GM18520 (cell line): ENCODE data around the gene CHRNE.
"Not testable (repeated sequence)": the region's sequence is repeated elsewhere in the genome, so short reads cannot be mapped to it uniquely, and the experiment has no call there.

Experiments
- ATAC-seq: cut with Tn5 transposase; IDR thresholded peaks from one replicate; pipeline ENCODE4 v1.9.1; 2021; ENCODE audit not compliant: unreplicated experiment

CHRNE gene

DNA sequence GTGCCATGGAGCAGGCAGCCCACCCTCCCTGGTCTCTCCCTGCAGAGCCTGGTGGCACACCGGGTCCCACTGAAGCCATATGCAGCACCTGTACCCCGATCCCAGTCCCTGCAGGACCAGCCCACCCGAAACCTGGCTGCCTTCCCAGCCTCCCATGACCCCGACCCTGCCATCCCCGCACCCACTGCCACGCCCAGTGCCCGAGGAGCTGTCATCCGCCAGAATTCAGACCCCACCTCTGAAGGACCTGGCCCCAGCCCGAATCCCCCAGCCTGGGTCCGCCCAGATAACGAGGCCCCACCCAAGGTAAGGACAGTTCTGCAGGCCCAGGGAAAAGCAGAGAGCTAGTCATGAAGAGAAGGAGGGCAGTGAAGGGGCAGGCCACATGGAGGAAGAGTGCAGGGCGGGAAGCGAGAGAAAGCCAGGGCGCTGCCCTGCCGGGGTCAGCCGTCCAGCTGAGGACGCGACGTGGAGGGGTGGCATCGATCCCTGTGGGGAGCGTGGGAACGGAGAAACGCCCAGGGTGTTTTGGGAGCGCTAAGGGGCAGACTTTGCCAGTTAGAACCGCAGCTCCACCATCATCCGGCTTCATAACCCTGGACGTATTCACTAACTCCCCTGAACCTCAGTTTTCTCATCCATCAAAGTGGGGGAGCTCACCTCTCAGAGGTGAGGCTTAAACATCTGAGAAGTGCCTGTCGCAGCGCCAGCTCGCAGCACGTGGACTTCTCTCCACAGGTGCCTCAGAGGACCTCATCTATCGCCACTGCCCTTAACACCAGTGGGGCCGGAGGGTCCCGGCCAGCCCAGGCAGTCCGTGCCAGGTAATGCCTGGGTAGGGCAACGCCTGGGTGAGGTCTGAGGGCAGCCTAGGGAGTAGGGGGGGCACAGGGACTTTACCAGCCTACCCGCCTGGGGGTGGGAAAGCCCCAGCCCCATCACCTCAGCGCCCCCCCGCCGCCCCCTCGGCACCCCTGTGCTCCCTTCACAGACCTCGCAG is 11.2 kb downstream of the CHRNE start:
- ATAC-seq = no peak

DNA sequence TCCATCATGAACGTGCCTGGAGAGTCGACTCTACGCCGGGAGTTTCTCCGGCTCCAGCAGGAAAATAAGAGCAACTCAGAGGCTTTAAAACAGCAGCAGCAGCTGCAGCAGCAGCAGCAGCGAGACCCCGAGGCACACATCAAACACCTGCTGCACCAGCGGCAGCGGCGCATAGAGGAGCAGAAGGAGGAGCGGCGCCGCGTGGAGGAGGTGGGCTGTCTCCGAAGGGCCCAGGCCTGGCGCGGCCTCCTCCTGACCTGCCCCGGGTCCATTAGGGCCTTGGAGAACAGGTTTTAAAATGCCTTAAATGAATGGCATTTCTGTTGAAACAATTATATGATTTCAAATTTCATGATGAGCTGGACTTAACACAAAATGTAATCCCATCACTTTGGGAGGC is 15.3 kb downstream of the CHRNE start:
- ATAC-seq = no peak

DNA sequence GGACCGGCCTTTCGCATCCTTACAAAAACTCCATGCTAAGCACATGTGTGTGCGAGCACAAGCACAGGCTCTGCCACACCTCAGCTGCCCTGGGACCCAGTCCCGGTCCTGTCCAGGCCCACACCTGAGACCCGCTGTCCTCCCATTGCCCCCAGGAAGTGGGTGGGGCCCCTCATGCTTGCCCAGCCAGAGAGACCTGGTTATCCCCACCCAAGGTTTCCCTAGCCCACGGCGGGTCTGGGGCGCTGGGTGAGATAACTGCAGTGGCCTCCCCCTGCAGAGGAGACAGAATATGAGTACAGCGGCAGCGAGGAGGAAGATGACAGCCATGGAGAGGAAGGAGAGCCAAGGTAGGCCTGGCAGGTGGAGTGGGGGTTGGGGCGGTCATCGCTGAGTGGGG is 16.1 kb downstream of the CHRNE start:
- no peak for ATAC-seq

DNA sequence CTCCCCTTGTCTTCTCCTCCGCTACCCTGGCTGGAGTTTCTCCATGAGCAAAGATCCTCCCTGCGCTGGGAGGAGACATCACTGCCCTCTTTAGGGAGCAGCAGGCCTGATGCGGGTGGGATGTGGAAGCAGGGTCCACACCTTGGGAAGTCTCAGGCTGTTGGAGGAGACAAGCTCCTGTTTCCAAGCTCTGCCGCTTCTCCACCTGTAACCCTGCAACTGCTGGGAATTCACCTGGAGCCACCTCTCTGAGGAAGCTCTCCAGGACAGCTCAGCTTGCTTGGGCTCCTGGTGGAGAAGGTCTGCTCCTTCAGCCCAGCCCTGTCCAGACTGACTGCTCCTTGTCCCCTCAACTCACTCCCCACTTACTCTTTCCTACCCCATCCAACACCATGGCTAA is 18.4 kb downstream of the CHRNE start:
- no peak for ATAC-seq

DNA sequence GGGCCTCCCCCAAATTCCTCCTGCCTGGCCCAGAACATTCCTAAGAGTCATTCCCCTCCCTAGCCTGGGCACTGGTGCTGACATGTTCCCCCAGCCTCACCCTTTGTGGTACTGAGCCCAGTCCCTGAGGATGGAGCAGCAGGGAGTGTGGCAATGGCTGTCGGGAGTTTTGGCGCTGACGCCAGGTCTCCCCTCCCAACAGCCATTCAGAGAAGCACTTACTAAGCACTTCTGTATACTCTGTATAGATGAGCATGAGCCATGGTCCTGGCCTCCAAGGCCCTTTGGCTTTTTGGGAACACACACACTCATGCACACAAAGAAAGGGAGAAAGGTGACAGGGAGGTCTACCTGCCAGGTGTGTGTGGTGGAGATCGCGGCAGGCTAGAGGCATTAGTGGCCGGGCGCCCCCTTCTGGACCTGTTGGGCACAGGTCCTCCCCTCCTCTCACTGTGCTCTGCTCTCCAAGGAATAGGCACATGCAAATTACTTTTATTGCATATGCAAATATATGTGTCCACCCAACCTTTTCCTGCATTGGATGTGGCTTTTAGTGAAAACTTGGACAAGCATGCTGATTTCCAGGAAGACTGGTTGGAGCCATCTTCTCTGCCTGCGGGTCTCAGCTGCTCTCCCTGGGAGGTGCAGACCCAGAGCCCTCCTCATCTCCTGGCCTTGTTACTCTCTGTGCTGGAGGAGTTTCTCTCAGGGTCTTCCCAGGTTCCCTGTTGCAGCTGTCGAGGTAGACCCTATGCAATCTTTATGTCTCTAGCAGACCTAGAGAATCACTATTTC is 20.9 kb downstream of the CHRNE start:
- no peak for ATAC-seq

GRCh38 chr17:4880857-4881256 is 22.0 kb downstream of the CHRNE start:
- no peak for ATAC-seq

DNA sequence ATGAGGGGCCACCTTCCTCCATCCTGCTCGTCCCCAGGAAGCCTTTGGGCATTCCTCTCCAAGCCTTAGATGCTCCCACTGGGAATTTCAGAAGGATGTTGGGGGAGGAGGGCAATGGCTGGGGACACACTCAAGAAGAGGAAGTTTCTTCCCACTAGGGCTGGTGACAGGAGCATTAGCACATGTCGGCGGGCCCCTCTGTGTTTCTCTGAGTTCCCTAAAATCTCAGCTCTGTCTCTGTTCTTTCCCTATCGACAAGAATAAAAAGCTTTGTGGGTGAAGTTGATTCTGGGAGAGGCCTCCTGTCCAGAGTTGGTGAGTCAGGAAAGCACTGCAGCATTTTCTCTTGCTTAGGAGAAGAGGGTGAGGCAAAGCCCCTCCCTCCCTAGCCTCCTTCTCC is 23.3 kb downstream of the CHRNE start:
- no peak for ATAC-seq

DNA sequence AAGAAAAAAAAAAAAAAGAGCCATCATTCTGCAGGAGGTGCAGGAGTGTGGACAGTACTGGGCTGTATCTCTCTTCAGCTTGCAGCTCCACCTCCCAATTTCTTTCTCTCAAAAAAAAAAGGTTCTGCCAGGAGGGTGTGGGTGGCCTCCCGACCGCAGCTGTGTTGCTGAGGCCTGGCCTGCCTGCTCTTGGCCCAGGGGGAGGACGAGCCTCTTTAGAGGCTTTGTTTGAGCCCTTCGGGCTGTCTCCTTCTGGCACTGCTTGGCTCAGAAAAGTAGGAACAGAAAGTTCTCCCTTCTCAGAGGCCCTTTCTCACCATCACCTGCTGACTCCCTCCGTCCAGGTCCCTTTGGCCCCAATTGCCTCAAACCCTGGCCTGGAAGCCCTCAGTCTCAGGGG is 25.8 kb downstream of the CHRNE start:
- ATAC-seq = no peak

DNA sequence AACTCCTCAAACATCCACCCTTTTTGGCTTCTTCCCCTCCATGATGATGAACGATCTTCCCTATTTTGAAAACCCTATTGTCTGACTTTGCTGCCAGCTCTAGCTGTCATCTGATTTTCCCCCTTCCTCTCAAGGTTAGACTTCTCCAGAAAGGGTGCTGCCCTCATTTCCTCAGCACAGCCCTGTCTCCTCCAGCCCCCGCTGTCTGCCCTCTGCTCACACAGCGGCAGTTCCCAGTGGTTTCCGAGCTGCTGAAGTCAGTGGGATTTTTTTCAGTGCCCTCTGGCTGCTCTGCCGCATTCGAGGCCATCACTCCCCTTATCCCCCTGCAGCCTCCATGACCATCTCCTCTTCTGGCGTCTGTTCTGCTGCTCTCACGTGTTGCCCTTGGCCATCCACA is 30.1 kb downstream of the CHRNE start:
- no peak for ATAC-seq

GRCh38 chr17:4870855-4871254 is 32.0 kb downstream of the CHRNE start:
- no peak for ATAC-seq

- ATAC-seq = not testable (repeated sequence)
Observed at GRCh38 chr17:4869058-4869998, 33.6 kb downstream of the CHRNE start.

DNA sequence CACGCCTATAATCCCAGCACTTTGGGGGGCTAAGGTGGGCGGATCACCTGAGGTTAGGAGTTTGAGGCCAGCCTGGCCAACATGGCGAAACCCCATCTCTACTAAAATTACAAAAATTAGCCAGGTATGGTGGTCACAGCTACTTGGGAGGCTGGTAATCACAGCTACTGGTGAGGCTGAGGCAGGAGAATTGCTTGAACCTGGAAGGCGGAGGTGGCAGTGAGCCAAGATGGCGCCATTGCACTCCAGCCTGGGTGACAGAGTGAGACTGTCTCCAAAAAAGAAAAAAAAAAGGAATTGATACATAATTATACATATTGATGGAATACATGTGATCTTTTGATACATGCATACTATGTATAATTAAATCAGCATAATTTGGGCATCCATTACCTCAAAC is 35.4 kb downstream of the CHRNE start:
- ATAC-seq = not testable (repeated sequence)

DNA sequence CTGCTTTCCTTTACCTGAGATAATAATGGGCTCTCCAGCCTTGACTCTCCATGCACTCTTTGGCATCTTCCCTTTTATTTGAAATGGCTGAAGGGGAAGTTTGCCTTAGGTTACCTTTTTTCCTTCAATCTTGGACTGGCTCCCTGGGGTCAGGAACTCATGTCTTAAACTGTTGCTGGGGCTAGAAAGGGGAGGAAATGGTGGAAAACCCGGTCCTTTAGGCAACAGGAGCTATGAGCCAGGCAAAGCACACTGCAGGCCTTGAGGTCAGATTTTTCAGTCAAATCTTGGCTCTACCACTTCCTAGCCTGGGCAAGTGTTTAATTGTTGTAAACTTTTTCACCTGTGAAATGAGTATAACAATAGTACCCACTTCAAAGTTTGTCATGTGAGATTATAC is 39.6 kb downstream of the CHRNE start:
- no peak for ATAC-seq

- no peak for ATAC-seq
Observed at GRCh38 chr17:4862720-4863119, 40.2 kb downstream of the CHRNE start.

GRCh38 chr17:4861052-4861451 is 41.8 kb downstream of the CHRNE start:
- ATAC-seq = no peak

GRCh38 chr17:4860651-4861050 is 42.2 kb downstream of the CHRNE start:
- ATAC-seq = no peak

DNA sequence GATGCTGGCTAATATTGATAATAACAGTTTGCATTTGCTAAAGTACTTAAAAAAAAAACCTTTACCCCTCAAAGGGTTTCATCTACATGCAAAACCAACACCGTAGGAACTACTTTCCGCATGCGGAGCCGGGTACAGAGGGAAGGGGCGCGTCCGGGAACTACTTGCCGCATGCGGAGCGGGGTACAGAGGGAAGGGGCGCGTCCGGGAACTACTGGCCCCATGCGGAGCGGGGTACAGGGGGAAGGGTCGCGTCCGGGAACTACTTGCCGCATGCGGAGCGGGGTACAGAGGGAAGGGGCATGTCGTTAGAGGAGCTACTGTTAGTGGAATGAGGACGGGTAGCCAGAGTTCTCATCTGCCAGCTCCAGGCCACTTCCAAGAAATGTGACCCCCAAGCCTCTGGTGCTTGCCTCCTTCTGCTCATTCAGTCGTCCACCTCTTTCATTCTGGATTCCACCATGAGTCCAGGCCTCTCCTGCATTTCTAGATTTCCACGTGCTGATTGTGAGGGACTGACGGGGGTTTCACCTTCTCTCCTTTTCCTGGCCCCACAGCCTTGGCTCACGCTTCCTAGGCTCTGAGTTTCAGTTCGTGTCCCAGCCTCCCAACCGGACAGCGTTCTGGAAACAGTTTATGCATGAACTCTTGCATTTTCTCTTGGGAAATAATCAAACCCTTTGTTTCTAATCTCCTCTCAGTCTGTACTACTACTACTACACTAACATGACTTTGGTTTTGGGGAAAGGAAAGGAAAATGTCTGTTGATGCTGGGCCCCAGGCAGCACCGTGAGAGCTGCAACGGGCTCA is 42.9 kb downstream of the CHRNE start:
- no peak for ATAC-seq

DNA sequence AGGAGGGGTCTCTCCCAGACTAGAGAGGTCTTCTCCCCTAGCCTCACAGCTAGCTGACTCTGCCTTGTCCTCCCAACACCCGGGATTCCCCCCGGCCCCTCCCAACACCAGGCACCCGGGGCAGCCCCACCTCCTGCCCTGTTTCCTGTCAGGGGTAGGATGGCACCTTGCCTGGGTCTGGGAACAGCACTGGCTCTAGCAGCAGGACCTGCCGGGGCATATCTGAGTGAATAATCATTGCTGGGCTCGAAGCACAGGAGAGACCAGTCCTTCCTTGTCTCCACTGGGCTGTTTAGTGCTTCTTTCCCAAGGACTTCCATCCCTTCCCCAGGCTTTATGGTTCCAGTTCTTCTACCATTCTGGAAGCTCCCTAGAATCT is 44.0 kb downstream of the CHRNE start:
- no peak for ATAC-seq

- ATAC-seq = no peak
Observed at GRCh38 chr17:4858068-4858881, 44.6 kb downstream of the CHRNE start.
